Mammary epithelial cell (primary cell): Measurements from ENCODE around the gene ZNF548.

Experiments
- CTCF ChIP-seq, 2 donors: IDR thresholded peaks in 1 of 2; conservative IDR thresholded peaks in 1 of 2; 2 replicates each; pipeline ENCODE4 v1.5.1; 2011 to 2012; ENCODE audit warnings: inconsistent platforms in 2 of 2, low read length in 2 of 2, mild to moderate bottlenecking in 2 of 2, control low read depth in 1 of 2, low read depth in 1 of 2; ENCODE audit not compliant: insufficient read depth in 1 of 2; ENCODE audit errors: extremely low read depth in 1 of 2
- EZH2 ChIP-seq: IDR thresholded peaks from 2 replicates; pipeline ENCODE4 v1.6.1; 2012; ENCODE audit warnings: low read length, inconsistent platforms, borderline replicate concordance

DNA sequence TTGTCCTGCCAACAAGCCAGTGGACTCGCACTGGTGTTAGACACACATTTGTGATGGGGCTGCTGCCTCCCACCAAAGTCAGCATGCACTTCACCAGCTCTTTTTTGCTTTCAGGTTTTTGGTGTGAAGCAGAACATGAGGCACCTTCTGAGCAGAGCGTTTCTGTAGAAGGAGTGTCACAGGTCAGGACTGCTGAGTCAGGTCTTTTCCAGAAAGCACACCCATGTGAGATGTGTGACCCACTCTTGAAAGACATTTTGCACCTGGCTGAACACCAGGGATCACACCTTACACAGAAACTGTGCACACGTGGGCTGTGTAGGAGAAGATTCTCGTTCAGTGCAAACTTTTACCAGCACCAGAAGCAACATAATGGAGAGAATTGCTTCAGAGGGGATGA, 33.7 kb upstream of the ZNF548 start:
- TF ChIP-seq EZH2 (no peak), CTCF (conservative IDR thresholded peaks at IDR 0.05 in 1 of 2, IDR thresholded peaks at IDR 0.05 in 1 of 2; ENCODE audit: extremely low read depth in 1 of 2, insufficient read depth in 1 of 2, low read depth in 1 of 2, low read length in 2 of 2) (no peak)
